Dermis microvascular lymphatic vessel endothelial cell (primary cell): ENCODE data around the gene FLT1. TPM values are rescaled to one million over a fixed set of nuclear protein-coding genes. Genes with fewer than 3 reads are reported as not detected.

ENCODE experiments used
- DNase-seq, 2 donors: peaks; one replicate each; pipeline versions ENCODE4 v3.0.0 to v3.0.0-alpha.2; 2010; ENCODE audit warnings: low read depth in 2 of 2
- total RNA-seq: library from RNA; depleted of rRNA; stranded (reverse); fragments of >200 nt; gene quantifications from 2 replicates; pipeline ENCODE4 v1.2.1, GENCODE V29; 2014

The FLT1 gene
- total RNA-seq, 1 donor from 2014 or later = 31.6 TPM

DNA sequence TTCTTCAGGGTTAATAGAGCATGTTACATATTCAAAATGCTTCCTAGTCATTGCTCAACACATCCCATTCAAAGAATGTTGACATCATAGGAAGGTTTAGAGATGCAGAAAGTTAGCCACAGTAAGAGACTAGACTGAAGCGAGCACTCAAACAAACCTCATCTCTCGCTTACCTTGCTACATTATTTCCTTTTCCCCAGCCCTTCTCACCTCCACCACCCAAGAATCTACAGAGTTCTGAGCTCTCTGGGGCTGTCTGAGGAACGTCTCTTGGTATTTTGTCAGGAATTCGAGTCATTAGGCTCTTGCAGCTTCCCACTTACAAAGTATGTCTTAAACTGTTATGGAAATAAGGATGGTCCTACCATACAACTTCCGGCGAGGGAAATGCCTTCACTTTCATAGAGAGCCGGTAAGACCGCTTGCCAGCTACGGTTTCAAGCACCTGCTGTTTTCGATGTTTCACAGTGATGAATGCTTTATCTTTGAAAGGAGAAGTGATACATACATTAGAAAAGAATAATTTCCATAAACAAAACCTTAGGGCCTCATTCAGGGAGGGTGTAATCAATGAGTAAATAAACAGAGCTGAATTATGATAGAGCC is 65.1 kb downstream of the FLT1 start:
- DNase-seq = no peak

DNA sequence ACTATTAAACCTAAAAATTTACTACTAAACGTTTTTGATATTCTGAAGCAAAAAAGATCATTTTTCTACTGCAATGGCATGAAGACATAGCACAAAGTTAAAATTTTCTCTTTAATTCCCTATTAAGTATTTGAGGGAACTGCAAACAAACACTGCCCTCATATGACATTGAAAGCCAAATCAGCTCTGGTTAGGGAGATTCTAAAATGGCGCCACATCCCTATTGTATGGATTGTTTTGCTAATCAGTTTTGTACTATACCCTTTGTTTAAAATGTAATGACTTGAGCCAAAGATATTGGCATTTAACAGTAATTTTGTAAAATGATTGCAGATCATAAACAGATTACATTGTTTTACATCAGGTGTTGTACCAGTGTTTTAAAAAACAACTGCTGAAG is 65.8 kb downstream of the FLT1 start:
- DNase-seq = no peak

DNA sequence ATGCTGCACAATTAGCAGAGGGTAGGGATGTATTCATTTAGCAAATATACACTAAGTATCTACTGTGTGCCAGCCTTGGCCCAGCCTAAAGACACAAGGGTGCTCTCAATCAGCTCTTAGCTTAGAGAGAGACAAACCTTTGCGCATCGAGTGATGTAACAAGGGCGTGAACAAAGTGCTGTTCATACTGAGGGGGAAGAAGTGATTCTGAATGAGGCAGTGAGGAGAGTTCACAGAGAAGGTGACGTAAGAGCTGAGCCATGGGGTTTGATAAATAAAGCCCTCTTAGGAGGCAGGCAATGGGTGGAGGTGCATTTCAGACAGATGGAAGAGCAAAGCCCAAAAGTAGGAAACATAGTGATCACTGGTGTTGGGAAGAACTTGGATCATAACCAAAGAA is 68.5 kb downstream of the FLT1 start:
- DNase-seq = no peak

DNA sequence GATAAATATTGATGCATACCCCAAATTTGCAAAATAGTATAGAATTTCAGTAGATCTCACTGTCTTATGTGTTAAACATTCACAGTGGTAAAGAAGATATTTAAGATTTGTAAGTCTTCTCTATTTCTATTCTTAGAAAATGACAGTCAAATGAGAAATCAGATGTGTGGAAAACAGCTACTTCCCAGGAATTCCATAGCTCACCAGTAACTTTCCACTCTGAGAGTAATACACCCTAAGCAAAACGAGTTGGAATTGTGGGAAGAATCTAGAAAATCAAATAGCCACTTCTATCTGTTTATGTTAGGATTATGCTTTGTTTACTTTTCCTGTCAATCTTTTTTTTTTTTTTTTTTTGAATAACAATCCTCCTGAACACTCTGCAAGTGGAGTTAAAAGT is 69.1 kb downstream of the FLT1 start:
- peak in 1 of 2 donors; percentile 44 for DNase-seq

DNA sequence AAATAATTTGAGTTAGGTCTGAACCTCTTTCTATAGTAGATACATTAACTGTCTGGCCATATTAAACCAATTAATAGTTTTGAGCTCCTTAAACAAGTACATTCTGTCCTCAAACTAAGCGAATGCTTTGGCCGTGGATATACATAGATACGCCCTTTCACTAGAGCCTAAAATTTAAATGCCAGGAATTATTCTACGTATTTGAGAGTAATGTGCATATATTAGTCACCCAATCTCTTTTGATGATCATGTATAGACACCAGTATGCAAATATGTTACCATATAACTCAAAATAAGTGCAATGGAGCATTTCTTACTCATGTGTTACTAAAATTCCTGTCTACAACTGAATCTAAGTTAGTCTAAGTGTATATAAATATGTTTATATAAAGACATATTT is 70.4 kb downstream of the FLT1 start:
- DNase-seq = no peak

DNA sequence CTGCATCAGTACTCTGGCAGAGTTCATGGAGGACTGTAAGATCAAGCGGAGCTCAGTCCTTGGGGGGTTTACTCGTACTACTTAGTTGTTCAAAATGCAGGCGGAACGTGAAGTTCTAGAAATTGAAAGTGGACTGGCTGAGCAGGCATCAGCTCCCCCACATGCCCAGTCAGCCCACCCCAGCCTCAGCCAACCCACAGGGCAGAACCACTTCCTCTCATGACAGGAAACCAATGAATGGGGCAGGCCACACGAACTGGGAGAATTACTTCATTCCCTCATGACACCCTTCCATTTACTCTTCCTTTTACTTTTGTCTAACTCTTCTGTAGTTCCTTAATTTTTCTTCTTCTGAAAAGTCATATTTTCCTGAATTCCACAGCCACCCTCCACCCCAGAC is 71.9 kb downstream of the FLT1 start:
- DNase-seq = no peak

DNA sequence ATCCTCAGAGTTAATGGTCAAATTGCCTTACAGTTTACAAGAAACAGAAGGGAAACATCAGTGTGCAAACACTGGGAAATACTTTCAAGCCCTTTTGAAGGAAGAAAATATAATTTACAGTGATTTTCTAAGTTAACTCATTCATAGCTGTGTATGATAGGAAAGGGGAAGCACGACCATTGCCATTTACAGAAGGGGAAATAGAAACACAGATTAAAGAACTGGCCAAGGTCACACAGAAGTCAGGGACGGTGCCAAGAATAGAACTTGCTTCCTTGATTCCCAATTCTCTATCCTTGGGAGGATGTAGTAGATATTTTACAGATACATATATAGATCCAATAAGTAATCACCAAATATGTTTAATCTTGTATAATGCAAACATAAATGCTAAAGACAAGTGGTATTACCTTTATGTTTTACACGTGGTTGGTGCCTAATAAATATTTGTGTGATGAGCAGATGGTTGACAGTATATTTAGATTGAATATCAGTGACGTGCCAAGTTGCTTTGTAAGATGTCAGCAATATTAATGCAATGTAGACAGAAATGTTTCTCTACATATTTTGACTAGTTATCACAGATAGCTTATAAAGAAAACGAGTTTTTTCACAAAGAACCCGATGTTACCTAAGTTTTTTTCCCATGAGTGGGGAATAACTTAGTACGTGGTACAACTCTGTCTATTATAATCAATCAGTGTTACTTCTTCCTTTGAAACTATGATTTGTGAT is 73.1 kb downstream of the FLT1 start:
- DNase-seq = no peak

DNA sequence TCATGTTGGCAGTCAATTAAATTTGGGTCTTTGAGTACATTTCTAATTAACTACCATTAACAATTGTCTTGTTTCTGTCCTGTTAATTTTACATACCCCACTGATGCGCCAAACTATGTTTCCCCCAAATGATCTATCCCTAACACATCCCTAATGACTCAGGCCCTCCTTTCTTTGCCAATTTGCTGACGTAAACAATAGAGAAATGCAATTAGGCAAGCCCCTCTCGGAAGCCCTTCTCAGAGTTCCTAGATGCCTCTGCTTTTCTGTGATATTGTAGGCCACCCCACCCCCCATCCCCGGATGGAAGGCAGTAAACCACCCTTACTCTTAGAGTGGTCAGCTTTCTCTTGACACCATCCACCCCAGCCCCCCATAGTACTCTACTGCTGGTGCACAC is 74.2 kb downstream of the FLT1 start:
- DNase-seq = no peak

DNA sequence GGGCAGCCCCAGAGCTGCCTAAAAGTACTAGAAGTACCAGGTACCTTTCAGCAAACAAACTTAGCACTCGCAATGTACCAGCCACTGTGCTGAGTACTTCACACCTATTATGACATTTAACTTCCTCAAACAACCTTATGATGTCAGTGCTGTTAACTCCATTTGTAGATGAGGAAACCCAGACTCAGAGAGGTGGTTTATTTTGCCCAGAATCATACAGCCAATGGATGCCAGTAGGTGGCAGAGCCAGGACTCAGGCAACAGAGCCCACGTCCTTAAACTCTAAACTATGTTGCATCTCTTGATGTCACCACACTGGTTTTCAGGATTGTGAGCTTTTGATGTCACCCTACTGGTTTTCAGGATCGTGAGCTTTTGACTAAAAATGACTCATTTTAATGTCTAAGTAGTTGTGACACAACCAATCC is 78.9 kb downstream of the FLT1 start:
- DNase-seq = no peak

DNA sequence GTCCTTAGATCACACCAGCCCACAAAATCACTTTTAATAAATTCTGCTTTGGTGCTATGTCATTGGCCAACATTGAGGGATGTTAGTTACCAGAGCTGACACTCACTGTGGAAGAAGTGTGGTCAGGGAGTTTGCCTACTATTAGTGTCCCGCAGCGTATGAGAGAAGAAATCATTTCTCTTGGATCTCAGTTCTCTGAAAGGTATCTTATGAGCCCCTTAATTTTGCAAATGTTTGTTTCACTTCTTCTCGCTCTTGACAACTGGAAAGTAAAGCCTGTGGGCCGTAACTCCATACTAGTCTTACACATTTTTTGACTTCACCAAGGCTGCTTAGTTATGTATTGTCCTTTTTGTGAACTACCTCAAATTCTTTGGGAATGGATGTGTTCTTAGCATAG is 80.9 kb downstream of the FLT1 start:
- no peak for DNase-seq

DNA sequence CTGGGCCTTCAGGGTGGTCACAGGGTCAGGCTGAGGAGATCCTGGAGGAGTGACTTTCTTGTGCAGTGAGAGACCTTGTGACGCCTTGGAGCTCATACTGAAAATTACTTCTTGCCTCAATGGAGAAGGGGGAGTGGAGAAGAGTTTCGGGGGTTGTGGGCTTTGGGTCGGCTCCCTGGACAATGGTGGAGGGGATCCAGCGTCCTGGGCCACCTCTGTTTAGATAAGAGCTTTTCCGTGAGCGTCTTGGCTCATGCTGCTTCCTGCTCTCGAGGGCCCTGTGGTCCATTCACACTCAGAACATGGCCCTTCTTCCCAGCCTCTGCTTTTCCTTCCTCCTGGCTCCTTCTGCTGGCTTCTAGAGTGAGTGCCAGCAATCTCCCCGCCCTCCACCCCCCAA is 81.9 kb downstream of the FLT1 start:
- peak in 1 of 2 donors; percentile 72 for DNase-seq

DNA sequence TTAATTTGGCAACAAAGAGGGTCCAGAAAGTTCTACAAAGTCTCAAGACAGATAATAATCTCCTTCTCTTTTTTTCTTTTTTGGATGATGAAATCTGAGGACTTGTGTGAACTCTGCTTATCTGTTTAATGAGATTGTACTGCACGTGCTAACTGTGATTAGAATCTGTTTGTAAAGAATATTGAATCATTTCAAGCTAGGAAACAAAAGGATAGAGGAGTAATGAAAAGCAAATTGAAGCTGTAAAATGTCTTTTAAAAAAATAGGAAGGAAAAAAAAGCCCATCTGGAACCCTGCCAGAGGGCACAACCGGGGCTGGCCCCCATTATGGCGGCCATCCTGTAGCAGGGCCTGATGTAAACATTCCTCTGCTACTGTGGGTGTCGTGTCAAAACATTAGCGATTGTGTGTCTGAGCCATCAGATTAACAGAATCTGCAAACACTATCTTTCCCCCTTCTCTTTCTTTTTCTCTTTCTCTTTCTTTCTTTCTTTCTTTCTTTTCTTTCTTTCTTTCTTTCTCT is 83.0 kb downstream of the FLT1 start:
- DNase-seq = peak; percentile 84 to 95

DNA sequence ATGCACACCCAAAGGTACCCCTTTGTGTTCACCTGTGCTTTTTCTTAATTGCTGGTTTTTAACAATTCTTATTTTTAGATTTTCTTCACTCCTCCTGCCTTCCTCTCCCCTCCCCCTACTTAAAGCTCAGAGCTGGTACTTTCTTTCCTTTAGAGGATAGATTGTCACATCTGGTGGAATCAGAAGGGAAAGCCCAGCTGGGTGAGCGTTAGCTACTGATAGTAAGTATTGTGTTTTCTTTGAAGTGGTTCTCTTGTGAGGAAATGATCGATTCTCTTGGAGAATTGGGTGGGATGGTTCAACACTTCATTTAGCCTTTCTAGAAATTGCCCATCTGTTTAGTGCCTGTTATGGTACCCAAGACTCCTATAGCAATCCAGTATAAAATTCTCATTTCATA is 84.8 kb downstream of the FLT1 start:
- no peak for DNase-seq

DNA sequence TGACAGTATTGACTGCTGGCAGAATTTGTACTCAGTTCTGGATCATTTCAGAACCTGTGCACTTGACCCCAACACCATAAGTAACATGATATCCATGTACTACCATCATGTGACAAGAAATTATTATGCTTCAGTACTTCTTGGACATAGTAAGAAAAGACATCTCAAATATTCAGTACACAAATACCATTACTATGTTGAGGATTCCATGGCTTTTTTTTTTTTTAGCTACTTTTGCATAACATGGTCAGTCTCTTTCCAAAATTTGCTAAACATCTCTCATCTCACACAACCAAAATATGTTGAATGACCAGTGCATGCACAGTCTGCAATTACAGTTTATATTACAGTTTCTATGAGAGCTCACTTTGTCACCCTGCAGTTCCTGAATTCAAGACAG is 85.3 kb downstream of the FLT1 start:
- DNase-seq = no peak

DNA sequence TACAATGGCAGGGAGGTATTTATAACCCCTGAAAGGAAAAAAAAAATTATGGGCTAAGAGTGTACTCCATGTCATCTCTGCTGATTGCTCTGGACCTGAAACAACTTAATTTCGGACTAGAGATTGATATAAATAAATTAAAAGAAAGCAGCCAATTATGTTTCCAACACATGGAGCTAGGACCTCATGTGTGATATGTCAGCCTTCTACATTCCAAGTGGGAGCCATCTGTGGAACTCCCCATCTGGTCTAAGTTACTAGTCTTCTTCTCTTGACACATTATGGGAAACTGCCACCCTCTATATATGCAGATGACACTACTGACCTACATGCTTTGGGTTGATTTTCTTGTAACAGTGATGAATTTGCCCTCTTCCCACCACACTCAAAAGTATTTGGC is 86.1 kb downstream of the FLT1 start:
- DNase-seq = no peak

DNA sequence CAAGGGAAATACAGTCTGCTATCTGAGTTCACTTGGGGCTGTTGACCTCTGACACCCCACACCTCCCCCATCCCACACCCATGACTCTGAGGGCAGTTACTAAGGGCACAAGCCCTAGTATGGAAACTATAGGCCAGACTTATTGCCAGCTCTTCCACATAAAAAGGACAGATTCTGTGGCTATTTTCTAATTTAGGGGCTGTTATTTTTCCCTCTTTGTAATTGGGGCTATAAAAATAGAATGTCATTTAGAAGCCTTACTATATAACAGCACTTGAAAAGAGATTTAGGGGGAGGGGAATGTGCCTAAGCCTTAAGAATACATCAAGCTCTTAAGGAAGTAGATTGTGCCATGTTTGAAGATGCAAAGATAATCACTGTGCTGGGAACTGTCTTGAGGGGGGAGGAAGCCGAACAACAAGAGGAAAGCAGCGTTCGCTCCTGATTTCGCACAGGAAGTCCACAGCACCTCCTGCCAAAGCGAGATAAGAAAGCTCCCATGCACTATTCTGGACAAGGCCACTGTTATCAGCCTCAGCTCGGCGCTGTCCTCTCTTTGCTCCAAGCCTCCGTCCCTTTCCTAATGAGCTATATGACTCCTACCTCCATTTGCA is 86.6 kb downstream of the FLT1 start:
- peak; percentile 93 to 100 for DNase-seq

DNA sequence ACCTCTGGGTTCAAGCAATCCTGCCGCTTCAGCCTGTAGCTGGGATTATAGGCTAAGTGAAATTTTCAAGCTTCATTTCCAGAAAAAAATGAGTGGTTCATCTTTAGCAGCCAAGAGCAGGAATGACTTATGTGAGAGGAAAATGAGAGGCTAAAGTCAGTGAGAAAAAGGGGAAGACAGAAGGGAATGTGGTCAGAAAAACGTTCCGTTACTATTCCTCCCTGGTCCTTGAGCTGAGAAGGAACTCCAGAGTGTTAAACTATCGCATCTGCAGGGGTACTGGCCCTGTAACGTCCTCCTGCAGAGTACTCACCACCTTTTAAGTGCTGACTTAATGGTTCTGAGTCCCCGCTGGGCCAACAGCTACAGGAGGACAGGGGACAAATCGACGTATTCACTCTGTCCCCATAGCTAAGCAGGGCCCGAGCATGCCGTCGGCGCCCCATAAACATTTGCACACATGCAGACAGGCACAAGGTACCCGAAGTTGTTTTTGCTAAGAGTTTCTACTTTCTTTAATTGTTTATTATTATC is 88.1 kb downstream of the FLT1 start:
- no peak for DNase-seq

DNA sequence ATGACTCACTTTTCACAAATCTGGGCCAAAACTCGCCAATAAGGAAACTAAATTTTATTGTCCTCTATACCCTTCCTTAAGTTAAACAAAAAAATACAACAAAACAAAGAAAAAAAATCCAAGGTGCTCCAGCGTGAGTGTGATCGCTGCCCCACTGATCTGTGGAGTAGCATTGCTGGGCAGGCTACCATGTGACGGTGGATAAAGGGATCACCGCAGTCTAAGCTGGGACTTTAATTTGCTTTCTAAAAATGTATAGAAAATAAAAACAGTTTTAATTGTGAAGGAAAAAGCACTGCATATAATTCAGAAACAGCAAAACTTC is 92.9 kb downstream of the FLT1 start:
- no peak for DNase-seq

DNA sequence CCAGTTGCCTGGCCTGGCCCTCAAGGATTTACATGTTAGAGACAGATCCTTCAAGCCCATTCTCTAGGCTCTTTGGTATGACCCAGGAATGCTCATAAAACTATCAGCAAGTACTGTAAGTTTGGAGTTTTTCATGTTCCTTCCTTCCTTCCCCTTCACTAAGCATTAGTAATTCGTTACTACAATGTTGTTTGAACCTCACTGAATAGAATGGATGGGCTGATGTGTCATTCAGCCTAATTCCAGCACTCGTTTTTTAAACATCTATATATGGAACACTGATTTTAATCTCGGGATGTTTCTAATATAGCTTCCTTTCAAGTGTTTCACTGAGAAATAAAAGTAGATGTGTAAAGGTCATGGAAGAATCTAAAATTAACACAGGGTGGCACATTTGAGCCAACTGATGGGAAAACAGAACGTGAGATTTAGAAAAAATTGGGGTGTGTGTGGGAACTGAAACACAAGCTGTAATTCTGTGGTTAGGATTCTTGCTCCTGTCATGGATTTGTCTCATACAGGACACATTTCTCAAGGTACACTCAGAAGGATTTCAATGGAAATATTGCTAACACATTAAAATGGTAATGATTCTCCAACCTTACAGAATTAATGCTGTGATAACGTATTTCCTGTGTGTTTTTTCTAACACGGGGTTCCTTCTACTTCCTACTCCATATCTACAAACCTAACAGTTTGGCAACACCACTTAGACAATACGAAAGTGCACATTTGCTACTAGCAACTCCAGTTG is 93.4 kb downstream of the FLT1 start:
- peak; percentile 54 to 93 for DNase-seq

DNA sequence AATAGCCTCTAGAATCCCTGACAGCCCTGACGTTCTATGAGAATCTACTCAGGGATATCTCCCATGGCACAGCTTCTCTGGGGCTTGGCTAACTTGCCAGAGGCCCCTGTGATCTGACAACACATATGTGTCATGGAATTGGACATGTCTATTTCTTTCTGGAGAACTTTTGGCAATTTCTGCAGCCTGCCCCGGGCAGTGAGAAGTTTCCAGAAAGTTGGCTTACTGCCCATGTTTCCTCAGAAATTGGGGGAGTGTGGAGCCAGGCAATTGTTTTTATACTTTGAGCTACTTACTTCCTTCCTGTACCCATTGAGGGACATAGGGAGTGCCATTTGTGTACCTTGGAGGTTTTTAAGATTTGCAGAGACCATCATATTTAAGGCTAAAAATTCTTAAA is 98.9 kb downstream of the FLT1 start:
- peak in 1 of 2 donors; percentile 45 for DNase-seq

DNA sequence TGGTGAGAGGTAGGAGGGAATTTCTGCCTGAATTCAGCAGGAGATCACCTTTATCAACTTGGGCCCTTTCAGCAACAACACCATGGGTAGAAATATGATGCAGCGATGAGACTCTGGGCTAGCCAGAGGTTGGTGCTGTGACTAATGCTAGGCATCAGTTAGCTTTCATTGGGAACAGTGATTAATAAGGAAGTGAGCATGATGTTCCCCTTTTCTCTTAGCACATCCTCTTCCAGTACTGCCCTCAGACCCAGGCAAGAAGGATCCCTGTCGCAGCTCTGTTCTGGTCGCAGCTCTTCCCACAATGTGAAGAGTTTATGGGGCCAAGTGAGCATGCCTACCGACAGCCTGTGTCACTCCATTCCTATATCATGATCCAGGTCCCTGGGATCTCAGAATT is 100.5 kb downstream of the FLT1 start:
- peak in 1 of 2 donors; percentile 72 for DNase-seq
